K562 (cell line): ENCODE measurements around the gene USP20. TPM values are rescaled to one million over a fixed set of nuclear protein-coding genes. Genes with fewer than 3 reads are reported as not detected.
A peak's percentile ranks its signal among the peaks of the same experiment; 100 is the strongest.

ENCODE experiments used
- ATAC-seq: fragments of 200-7000 bp; cut with Tn5 transposase; 3 replicates; pipeline ENCODE4 v1.9.1; 2020; ENCODE audit warnings: moderate library complexity
- BruUV-seq: library from RNA; stranded (reverse); fragments of 400-500 nt; replicated peaks from 2 replicates; lab custom pipeline; 2021; lab: Mats Ljungman, UMichigan
- CTCF ChIA-PET: fragments of 300-600 bp; formaldehyde crosslinking; extraction: SDS; loops from one replicate; lab custom pipeline; 2021; ENCODE audit warnings: low intra/inter-chr PET ratio; lab: Yijun Ruan, JAX
- POLR2A ChIA-PET: fragments of 300-600, 350-650 bp; sonication (Branson Sonifier 250); formaldehyde crosslinking; extraction: SDS; loops from one replicate; lab custom pipeline; 2021; ENCODE audit warnings: antibody characterized with exemption, inconsistent platforms; lab: Yijun Ruan, JAX
- DNase-seq, 4 experiments: peaks; one replicate each; pipeline versions ENCODE4 v3.0.0 to v3.0.0-alpha.2; 2011 to 2018; ENCODE audit warnings: low spot score in 3 of 4, mixed read lengths in 3 of 4; ENCODE audit errors: extremely low read depth in 1 of 4
- FAIRE-seq: peaks from 2 replicates; lab custom pipeline; 2011; peaks lifted over from hg19 to GRCh38; lab: Jason Lieb, UNC
- H2AFZ ChIP-seq: 2 replicates; pipeline ENCODE4 v1.6.0; 2011; ENCODE audit warnings: low read depth, low read length, control low read depth, inconsistent platforms
- H3K27ac ChIP-seq: fragments of 200-600 bp; 3 replicates; pipeline ENCODE4 v1.8.0; 2011; ENCODE audit warnings: low read depth, mild to moderate bottlenecking, control low read depth, inconsistent platforms, low read length, moderate library complexity, mixed read lengths; ENCODE audit errors: extremely low read depth
- H3K27me3 ChIP-seq, 2 experiments: fragments of 300-600 bp in 1 of 2; 2 replicates in 1 of 2; 3 replicates in 1 of 2; pipeline versions ENCODE4 v1.6.0 to v1.8.0; 2011; ENCODE audit warnings: inconsistent platforms in 2 of 2, low read length in 2 of 2, mild to moderate bottlenecking in 1 of 2, mixed read lengths in 1 of 2, moderate library complexity in 1 of 2; ENCODE audit not compliant: control insufficient read depth in 2 of 2, insufficient read depth in 2 of 2
- H3K36me3 ChIP-seq: fragments of 300-600 bp; 3 replicates; pipeline ENCODE4 v1.8.0; 2011; ENCODE audit warnings: mild to moderate bottlenecking, low read length, inconsistent platforms; ENCODE audit not compliant: control insufficient read depth, insufficient read depth
- H3K4me1 ChIP-seq, 2 experiments: fragments of 200-600 bp in 1 of 2; replicated peaks in 1 of 2; 2 replicates in 1 of 2; 3 replicates in 1 of 2; pipeline versions ENCODE4 v1.5.1 to v1.8.0; 2011; ENCODE audit warnings: inconsistent platforms in 2 of 2, low read length in 2 of 2, mild to moderate bottlenecking in 1 of 2, mixed read lengths in 1 of 2, moderate library complexity in 1 of 2; ENCODE audit not compliant: control insufficient read depth in 2 of 2, insufficient read depth in 2 of 2
- H3K4me2 ChIP-seq: 2 replicates; pipeline ENCODE4 v1.6.1; 2011; ENCODE audit warnings: low read length, control low read depth, inconsistent platforms, mixed read lengths; ENCODE audit not compliant: insufficient read depth
- H3K4me3 ChIP-seq: fragments of 200-600 bp; sonication (generic), shearing (Covaris generic); 2 replicates; pipeline ENCODE4 v1.5.1; 2016; ENCODE audit warnings: control low read depth, inconsistent platforms
- H3K79me2 ChIP-seq: fragments of 200-600 bp; 3 replicates; pipeline ENCODE4 v1.8.0; 2011; ENCODE audit warnings: low read length, inconsistent platforms; ENCODE audit not compliant: control insufficient read depth, insufficient read depth
- H3K9ac ChIP-seq, 2 experiments: 2 replicates each; pipeline versions ENCODE4 v1.6.0 to v1.6.1; 2011; ENCODE audit warnings: low read depth in 2 of 2, low read length in 2 of 2, control low read depth in 1 of 2, inconsistent platforms in 1 of 2, mild to moderate bottlenecking in 1 of 2, mixed read lengths in 1 of 2; ENCODE audit not compliant: insufficient read depth in 1 of 2
- H3K9me1 ChIP-seq: one replicate; pipeline ENCODE4 v1.6.0; 2011; ENCODE audit warnings: inconsistent platforms, mild to moderate bottlenecking, low read length, moderate library complexity; ENCODE audit not compliant: control insufficient read depth, insufficient read depth
- H3K9me3 ChIP-seq: replicated peaks from 2 replicates; pipeline ENCODE4 v1.5.1; 2011; ENCODE audit warnings: low read depth, low read length, inconsistent platforms; ENCODE audit not compliant: control insufficient read depth, insufficient read depth
- H4K20me1 ChIP-seq: replicated peaks from 2 replicates; pipeline ENCODE4 v1.6.1; 2011; ENCODE audit warnings: low read length, inconsistent platforms, mixed read lengths; ENCODE audit not compliant: control insufficient read depth, insufficient read depth
- ARID2 ChIP-seq: fragments of 450-650 bp; IDR thresholded peaks from 2 replicates; pipeline ENCODE4 v1.6.1; 2017; ENCODE audit warnings: antibody characterized with exemption, mild to moderate bottlenecking
- CHAMP1 ChIP-seq: fragments of 450-650 bp; IDR thresholded peaks from 2 replicates; pipeline ENCODE4 v1.6.1; 2016; ENCODE audit warnings: mild to moderate bottlenecking
- EP400 ChIP-seq: fragments of 450-650 bp; IDR thresholded peaks from 2 replicates; pipeline ENCODE4 v1.6.1; 2017; ENCODE audit warnings: antibody characterized with exemption, mild to moderate bottlenecking, moderate library complexity
- FOXM1 ChIP-seq, 2 experiments: fragments of 450-650 bp in 1 of 2; sonication (generic) in 1 of 2; formaldehyde crosslinking in 1 of 2; IDR thresholded peaks; 2 replicates each; pipeline versions ENCODE4 v1.6.1 to v1.9.0; 2017 to 2022; ENCODE audit warnings: low read depth in 2 of 2, mild to moderate bottlenecking in 2 of 2, missing genetic modification reagents in 1 of 2, moderate library complexity in 1 of 2
- GTF2F1 ChIP-seq: IDR thresholded peaks from 2 replicates; pipeline ENCODE4 v1.6.1; 2011; ENCODE audit warnings: low read depth, low read length, improper control_type of control experiment
- HIVEP1 ChIP-seq: fragments of 250-450 bp; sonication (Bioruptor Pico); IDR thresholded peaks from 2 replicates; pipeline ENCODE4 v1.4.0; 2020; ENCODE audit warnings: mild to moderate bottlenecking
- ID3 ChIP-seq, 2 experiments: fragments of 250-450 bp in 1 of 2; fragments of 450-650 bp in 1 of 2; sonication (Bioruptor Pico) in 1 of 2; IDR thresholded peaks; 2 replicates each; pipeline versions ENCODE4 v1.6.1 to v1.8.0; 2016 to 2021; ENCODE audit warnings: mild to moderate bottlenecking in 2 of 2, moderate library complexity in 2 of 2, missing compliant biosample characterization in 1 of 2, missing genetic modification characterization in 1 of 2
- NR2C2 ChIP-seq, 2 experiments: fragments of 200-800 bp in 1 of 2; sonication (Bioruptor generic) in 1 of 2; sonication (generic) in 1 of 2; formaldehyde crosslinking in 1 of 2; IDR thresholded peaks; 2 replicates each; pipeline versions ENCODE4 v1.6.1 to v1.8.0; 2016 to 2022; ENCODE audit warnings: mild to moderate bottlenecking in 1 of 2, missing compliant biosample characterization in 1 of 2, missing genetic modification characterization in 1 of 2, missing genetic modification reagents in 1 of 2
- OTX1 ChIP-seq: fragments of 450-650 bp; formaldehyde crosslinking; IDR thresholded peaks from 2 replicates; pipeline ENCODE4 v1.4.0; 2022; ENCODE audit warnings: mild to moderate bottlenecking
- PCBP1 ChIP-seq: fragments of 200-400 bp; formaldehyde crosslinking; IDR thresholded peaks from 2 replicates; pipeline ENCODE4 v1.6.1; 2018; ENCODE audit warnings: mild to moderate bottlenecking, low read depth, low read length; ENCODE audit not compliant: poor library complexity, severe bottlenecking
- POLR2A ChIP-seq: fragments of 450-650 bp; conservative IDR thresholded peaks from 2 replicates; pipeline ENCODE4 v1.6.1; 2016
- PPARD ChIP-seq: fragments of 250-450 bp; sonication (Bioruptor Pico); IDR thresholded peaks from 2 replicates; pipeline ENCODE4 v1.8.0; 2022; ENCODE audit warnings: inconsistent platforms, mild to moderate bottlenecking, moderate library complexity
- RBFOX2 ChIP-seq: fragments of 200-400 bp; formaldehyde crosslinking; IDR thresholded peaks from 2 replicates; pipeline ENCODE4 v1.6.1; 2017; ENCODE audit warnings: low read depth, mild to moderate bottlenecking, low read length, moderate library complexity
- RBM17 ChIP-seq: fragments of 200-400 bp; formaldehyde crosslinking; IDR thresholded peaks from 2 replicates; pipeline ENCODE4 v1.6.1; 2017; ENCODE audit warnings: low read depth, mild to moderate bottlenecking, low read length, borderline replicate concordance
- RFX1 ChIP-seq: fragments of 450-650 bp; IDR thresholded peaks from 2 replicates; pipeline ENCODE4 v1.6.1; 2016; ENCODE audit warnings: mild to moderate bottlenecking, moderate library complexity
- SMARCB1 ChIP-seq: IDR thresholded peaks from 2 replicates; pipeline ENCODE4 v1.6.1; 2011; ENCODE audit warnings: improper control_type of control experiment, low read depth; ENCODE audit not compliant: insufficient read length
- ZNF133 ChIP-seq: fragments of 250-450 bp; sonication (Bioruptor Pico); IDR thresholded peaks from 2 replicates; pipeline ENCODE4 v1.4.0; 2020; ENCODE audit warnings: mild to moderate bottlenecking
- ZNF444 ChIP-seq: fragments of 250-450 bp; sonication (Bioruptor Pico); IDR thresholded peaks from 2 replicates; pipeline ENCODE4 v1.4.0; 2020; ENCODE audit warnings: mild to moderate bottlenecking, moderate library complexity
- ZNF764 ChIP-seq: fragments of 250-450 bp; sonication (Bioruptor Pico); IDR thresholded peaks from 2 replicates; pipeline ENCODE4 v1.4.0; 2020; ENCODE audit warnings: low read depth, mild to moderate bottlenecking, moderate library complexity
- WGBS: fragments of 100-300 bp; shearing (Covaris generic); methylation state at CpG from one replicate; pipeline ENCODE4 v1.1.6; 2016; ENCODE audit warnings: low coverage, mixed read lengths; ENCODE audit not compliant: insufficient coverage; ENCODE audit errors: missing lambda C conversion rate; 5-methylcytosine and 5-hydroxymethylcytosine counted together
- in situ Hi-C: fragments of 300-500 bp; cut with MboI; formaldehyde crosslinking; loops from 4 replicates; pipeline ENCODE4 v1.15.0; 2018; ENCODE audit warnings: inconsistent platforms, mixed read lengths
- intact Hi-C: fragments of 100-400 bp; cut with micrococcal nuclease; formaldehyde crosslinking; loops from 2 replicates; pipeline ENCODE4 v1.14.2; 2022
- polyA plus RNA-seq, 8 experiments: library from polyadenylated mRNA; depleted of rRNA in 4 of 8; stranded (reverse) in 5 of 8; unstranded in 3 of 8; fragments of >200 nt; fragmentation: Nextera tagmentation in 2 of 8; fragmentation: Illumina TruSeq in 1 of 8; extraction: Ambion mirVana in 2 of 8; extraction: Trizol in 1 of 8; gene quantifications; 2 replicates each; pipeline versions ENCODE4 v1.2.1 to v1.2.3, GENCODE V29; 2011 to 2014; ENCODE audit warnings: inconsistent platforms in 1 of 8, missing spikeins in 1 of 8
- total RNA-seq, 7 experiments: library from RNA; depleted of rRNA in 6 of 7; stranded (reverse); fragments of >200 nt in 6 of 7; fragmentation: Illumina TruSeq in 2 of 7; extraction: Trizol in 2 of 7; gene quantifications; 2 replicates each; pipeline versions ENCODE4 v1.2.1 to v1.2.3, GENCODE V29; 2011 to 2021; ENCODE audit warnings: low replicate concordance in 1 of 7

USP20 gene
- total and polyA plus RNA-seq, 9 of the 15 experiments (the other 6 are each of a cell fraction or from before 2014, with no cell fraction given): 1.9 to 136 (median 49.1) TPM

- TF ChIP-seq RBM17 (no peak), OTX1 (CRISPR knock-in tag) (peak; percentile 64; the same call in 1 of the 2 replicates)
These were observed 23.3 kb upstream of the USP20 start (continued) for GRCh38 chr9:129811967-129812363.

- peaks cover 88% of the 10 kb centered on the region for H3K36me3 ChIP-seq
- peak; percentile 37 for ATAC-seq
- intact Hi-C loops: no loop called here
- TF ChIP-seq HIVEP1 (no peak), SMARCB1 (no peak), RFX1 (no peak), POLR2A (peak; percentile 62), FOXM1 (IDR thresholded peaks at IDR 0.05; ENCODE audit: low read depth) (no peak), FOXM1 (CRISPR knock-in tag; IDR thresholded peaks at IDR 0.05; ENCODE audit: low read depth) (no peak), EP400 (no peak), ARID2 (no peak), GTF2F1 (no peak), ZNF764 (no peak), ID3 (CRISPR knock-in tag; IDR thresholded peaks at IDR 0.05) (no peak), ID3 (tag; IDR thresholded peaks at IDR 0.05) (no peak), CHAMP1 (no peak), PPARD (CRISPR knock-in tag) (no peak), PCBP1 (no peak), RBFOX2 (peak; percentile 34; the same call in 1 of the 2 replicates), ZNF133 (no peak), ZNF444 (no peak), NR2C2 (CRISPR knock-in tag; IDR thresholded peaks at IDR 0.05) (no peak), NR2C2 (tag; IDR thresholded peaks at IDR 0.05) (no peak)
These were observed 22.9 kb upstream of the USP20 start for GRCh38 chr9:129812385-129812784.

More at GRCh38 chr9:129812385-129812784, 22.9 kb upstream of the USP20 start:
- Histone ChIP-seq H3K9me1 (peaks cover 6% of the 10 kb centered on the region), H3K9ac (peak overlapping the region in 1 of 2 experiments; percentile 78; a peak in 2 of 4 replicates), H4K20me1 (peaks cover 8% of the 10 kb centered on the region), H3K4me3 (no peak overlapping the region), H3K27me3 (no peaks in the 10 kb centered on the region), H3K27ac (peak overlapping the region; percentile 11; the same call in 2 of the 3 replicates), H3K9me3 (no peaks in the 10 kb centered on the region), H3K4me2 (no peak overlapping the region), H2AFZ (no peak overlapping the region), H3K4me1 (peaks cover 4 to 17% of the 10 kb centered on the region in 2 experiments; a peak in 3 of 5 replicates), H3K79me2 (no peaks in the 10 kb centered on the region)
- ChIA-PET CTCF (no interaction called here), POLR2A (interaction anchor here (0.6 to 5.8 kb wide), 9 partner anchors 9 to 591 kb away, joined by 3 to 49 read pairs (median 3); partner anchors contain the start of genes C9orf78 and TOR1A)
- in situ Hi-C loops: no loop called here
- 74% methylated on average over 9 of the region's 9 CpGs for WGBS
- DNase-seq: no peak
- peak; percentile 29 for FAIRE-seq
- no TSS peak for BruUV-seq
